Measurements from ENCODE around the gene RPS23.
"Not testable (repeated sequence)": the region's sequence is repeated elsewhere in the genome, so short reads cannot be mapped to it uniquely, and the experiment has no call there.

Gene RPS23

GRCh38 chr5:82277613-82277986, 554 bp downstream of the RPS23 start:
- Histone ChIP-seq H3K9me3 (no peaks in the 10 kb centered on the region), H3K4me1 (peaks cover 5% of the 10 kb centered on the region; the same call in 1 of the 2 replicates), H3K27me3 (ENCODE audit: low read depth) (no peaks in the 10 kb centered on the region), H3K4me3 (peak overlapping the region; percentile 80), H3K36me3 (replicated peaks) (peaks cover 42% of the 10 kb centered on the region)
- in situ Hi-C loops (cut with MboI; ENCODE audit: low sequenced_read_pairs) = no loop called here
- DNase-seq (ENCODE audit: low spot score in 2 of 2) = no peak

DNA sequence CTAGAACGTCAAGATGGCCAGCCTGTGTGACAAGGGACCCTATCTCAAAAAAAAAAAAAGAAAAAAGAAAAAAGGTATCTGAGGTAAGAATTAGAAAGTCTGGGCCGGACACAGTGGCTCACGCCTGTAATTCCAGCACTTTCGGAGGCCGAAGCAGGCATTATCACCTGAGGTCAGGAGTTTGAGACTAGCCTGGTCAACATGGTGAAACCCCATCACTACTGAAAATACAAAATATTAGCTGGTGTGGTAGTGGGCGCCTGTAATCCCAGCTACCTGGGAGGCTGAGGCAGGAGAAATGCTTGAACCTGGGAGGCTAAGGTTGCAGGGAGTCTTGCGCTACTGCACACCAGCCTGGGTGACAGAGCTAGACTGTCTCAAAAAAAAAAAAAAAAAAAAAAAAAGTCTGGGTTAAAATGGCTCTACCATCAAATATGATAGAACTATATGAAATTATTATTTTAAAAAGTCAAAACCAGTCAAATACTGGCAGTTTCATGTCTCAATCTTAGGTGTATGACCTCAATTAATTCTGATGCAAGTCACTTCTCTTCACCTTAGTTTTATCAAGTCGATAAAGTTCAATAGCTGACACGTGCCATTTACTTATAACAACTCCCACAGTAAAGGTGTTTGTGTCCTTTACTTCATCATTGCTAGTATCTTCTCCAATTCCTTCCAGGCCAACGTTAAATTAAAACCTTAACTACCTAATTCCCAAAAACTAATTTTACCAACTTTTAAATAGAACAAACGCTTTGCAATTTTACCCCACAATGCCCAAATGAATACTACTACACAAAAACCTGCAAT, 1.1 kb downstream of the RPS23 start:
- no peak for DNase-seq (ENCODE audit: low spot score in 2 of 2)
- Histone ChIP-seq H3K4me1 (peaks cover 5% of the 10 kb centered on the region; the same call in 1 of the 2 replicates), H3K27me3 (ENCODE audit: low read depth) (no peaks in the 10 kb centered on the region), H3K9me3 (no peaks in the 10 kb centered on the region), H3K36me3 (replicated peaks) (peaks cover 42% of the 10 kb centered on the region), H3K4me3 (peak overlapping the region; percentile 80)
- in situ Hi-C loops (cut with MboI; ENCODE audit: low sequenced_read_pairs) = no loop called here

- Histone ChIP-seq H3K36me3 (replicated peaks) (peaks cover 42% of the 10 kb centered on the region), H3K4me1 (peaks cover 8% of the 10 kb centered on the region; the same call in 1 of the 2 replicates), H3K9me3 (no peaks in the 10 kb centered on the region), H3K27me3 (ENCODE audit: low read depth) (no peaks in the 10 kb centered on the region), H3K4me3 (no peak overlapping the region)
- in situ Hi-C loops (cut with MboI; ENCODE audit: low sequenced_read_pairs) = no loop called here
- no peak for DNase-seq (ENCODE audit: low spot score in 2 of 2)
Measured at GRCh38 chr5:82275216-82275664, 2.9 kb downstream of the RPS23 start.

- no peak overlapping the region for H3K4me3 ChIP-seq
- peaks cover 8% of the 10 kb centered on the region; the same call in 1 of the 2 replicates for H3K4me1 ChIP-seq
- peak in 1 of 2 experiments; percentile 48 for DNase-seq (ENCODE audit: low spot score in 2 of 2)
- H3K36me3 ChIP-seq (replicated peaks) = peaks cover 42% of the 10 kb centered on the region
- H3K27me3 ChIP-seq (ENCODE audit: low read depth) = no peaks in the 10 kb centered on the region
- no peaks in the 10 kb centered on the region for H3K9me3 ChIP-seq
- in situ Hi-C loops (cut with MboI; ENCODE audit: low sequenced_read_pairs) = no loop called here
Measured at GRCh38 chr5:82274343-82275211, 3.6 kb downstream of the RPS23 start.

DNA sequence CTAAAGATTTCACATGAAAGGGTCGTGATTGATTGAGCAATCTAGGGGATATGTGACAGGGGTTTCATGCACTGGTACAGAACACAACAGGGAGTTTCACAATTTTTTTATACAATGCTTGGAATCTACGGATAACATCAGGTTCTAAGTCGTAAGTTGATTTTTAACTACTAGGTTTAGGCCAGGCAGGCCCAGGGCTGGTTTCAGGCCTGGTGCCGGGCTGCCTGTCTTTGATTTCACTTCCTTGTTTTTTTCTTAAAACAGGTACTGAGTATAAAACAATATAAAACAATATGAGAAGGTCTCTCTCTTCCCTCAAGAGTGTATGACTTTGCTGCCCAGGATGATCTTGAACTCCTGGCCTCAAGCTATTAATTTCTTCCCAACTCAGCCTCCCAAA, 4.7 kb downstream of the RPS23 start:
- DNase-seq (ENCODE audit: low spot score in 2 of 2); H3K4me1 ChIP-seq; in situ Hi-C loops (cut with MboI; ENCODE audit: low sequenced_read_pairs); H3K27me3 ChIP-seq (ENCODE audit: low read depth); H3K4me3 ChIP-seq; H3K9me3 ChIP-seq: not testable (repeated sequence)
- H3K36me3 ChIP-seq (replicated peaks) = peaks cover 42% of the 10 kb centered on the region

GRCh38 chr5:82272571-82273356, 5.4 kb downstream of the RPS23 start:
- H3K9me3 ChIP-seq; H3K4me1 ChIP-seq; in situ Hi-C loops (cut with MboI; ENCODE audit: low sequenced_read_pairs); H3K27me3 ChIP-seq (ENCODE audit: low read depth); H3K4me3 ChIP-seq: not testable (repeated sequence)
- DNase-seq (ENCODE audit: low spot score in 2 of 2) = peak in 1 of 2 experiments; percentile 35
- peaks cover 40% of the 10 kb centered on the region for H3K36me3 ChIP-seq (replicated peaks)

GRCh38 chr5:82269363-82269762, 8.8 kb downstream of the RPS23 start:
- H3K36me3 ChIP-seq (replicated peaks); H3K4me1 ChIP-seq; H3K4me3 ChIP-seq; in situ Hi-C loops (cut with MboI; ENCODE audit: low sequenced_read_pairs); H3K27me3 ChIP-seq (ENCODE audit: low read depth); H3K9me3 ChIP-seq; DNase-seq (ENCODE audit: low spot score in 2 of 2): not testable (repeated sequence)

GRCh38 chr5:82267297-82267933, 10.7 kb downstream of the RPS23 start:
- H3K27me3 ChIP-seq (ENCODE audit: low read depth); in situ Hi-C loops (cut with MboI; ENCODE audit: low sequenced_read_pairs); H3K4me3 ChIP-seq; H3K36me3 ChIP-seq (replicated peaks); H3K9me3 ChIP-seq; H3K4me1 ChIP-seq; DNase-seq (ENCODE audit: low spot score in 2 of 2): not testable (repeated sequence)

DNA sequence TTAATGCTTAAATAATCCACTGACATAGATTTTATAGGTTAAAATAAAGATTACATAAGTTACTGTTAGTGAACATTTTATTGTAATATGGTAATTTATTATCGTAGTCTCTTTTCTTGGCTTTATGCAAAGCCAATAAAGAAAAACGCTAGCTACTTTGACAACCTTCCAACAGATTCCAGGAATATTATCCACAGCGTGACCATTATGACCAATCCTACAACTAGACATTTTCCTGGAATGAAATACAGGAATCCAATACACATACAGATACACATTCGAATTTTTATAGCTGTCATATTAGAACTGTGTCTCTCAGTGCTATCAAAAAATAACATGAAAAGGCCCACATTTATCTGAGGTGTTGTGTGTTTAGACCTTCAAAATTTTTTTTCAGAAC, 13.1 kb downstream of the RPS23 start:
- H3K9me3 ChIP-seq = no peaks in the 10 kb centered on the region
- H3K36me3 ChIP-seq (replicated peaks) = no peaks in the 10 kb centered on the region
- no peaks in the 10 kb centered on the region for H3K4me1 ChIP-seq
- in situ Hi-C loops (cut with MboI; ENCODE audit: low sequenced_read_pairs) = no loop called here
- H3K27me3 ChIP-seq (ENCODE audit: low read depth) = no peaks in the 10 kb centered on the region
- H3K4me3 ChIP-seq = no peak overlapping the region
- DNase-seq (ENCODE audit: low spot score in 2 of 2) = no peak

- in situ Hi-C loops (cut with MboI; ENCODE audit: low sequenced_read_pairs) = no loop called here
- Histone ChIP-seq H3K4me1 (no peaks in the 10 kb centered on the region), H3K36me3 (replicated peaks) (no peaks in the 10 kb centered on the region), H3K9me3 (no peaks in the 10 kb centered on the region), H3K27me3 (ENCODE audit: low read depth) (no peaks in the 10 kb centered on the region), H3K4me3 (no peak overlapping the region)
- peak in 1 of 2 experiments; percentile 56 for DNase-seq (ENCODE audit: low spot score in 2 of 2)
Measured at GRCh38 chr5:82259172-82259800, 18.9 kb downstream of the RPS23 start.

- Histone ChIP-seq H3K27me3 (ENCODE audit: low read depth) (no peaks in the 10 kb centered on the region), H3K4me1 (no peaks in the 10 kb centered on the region), H3K36me3 (replicated peaks) (no peaks in the 10 kb centered on the region), H3K9me3 (no peaks in the 10 kb centered on the region), H3K4me3 (no peak overlapping the region)
- in situ Hi-C loops (cut with MboI; ENCODE audit: low sequenced_read_pairs) = no loop called here
- DNase-seq (ENCODE audit: low spot score in 2 of 2) = no peak
Measured at GRCh38 chr5:82257729-82258128, 20.4 kb downstream of the RPS23 start.

DNA sequence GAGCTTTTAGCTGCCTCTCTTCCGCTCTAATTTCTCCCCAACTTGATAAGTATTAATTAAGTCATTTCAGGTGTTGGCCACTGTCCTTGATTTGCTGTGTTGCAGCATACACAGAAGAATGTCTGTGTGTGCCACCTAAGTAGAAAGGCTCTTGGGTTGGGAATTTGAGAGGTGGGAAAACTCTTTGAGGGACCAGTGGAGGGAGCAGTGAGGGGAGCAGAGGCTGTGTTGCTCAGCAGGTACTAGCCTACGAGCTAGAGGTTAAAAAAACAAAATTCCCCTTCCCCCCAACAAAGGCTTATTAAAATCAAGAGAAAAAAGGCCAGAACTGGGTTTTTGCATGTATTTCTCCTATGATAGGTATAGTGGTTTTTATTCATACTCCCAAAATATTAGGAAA, 20.9 kb downstream of the RPS23 start:
- DNase-seq (ENCODE audit: low spot score in 2 of 2) = no peak
- H3K27me3 ChIP-seq (ENCODE audit: low read depth) = no peaks in the 10 kb centered on the region
- H3K9me3 ChIP-seq = no peaks in the 10 kb centered on the region
- no peaks in the 10 kb centered on the region for H3K4me1 ChIP-seq
- no peaks in the 10 kb centered on the region for H3K36me3 ChIP-seq (replicated peaks)
- H3K4me3 ChIP-seq = no peak overlapping the region
- in situ Hi-C loops (cut with MboI; ENCODE audit: low sequenced_read_pairs) = no loop called here

DNA sequence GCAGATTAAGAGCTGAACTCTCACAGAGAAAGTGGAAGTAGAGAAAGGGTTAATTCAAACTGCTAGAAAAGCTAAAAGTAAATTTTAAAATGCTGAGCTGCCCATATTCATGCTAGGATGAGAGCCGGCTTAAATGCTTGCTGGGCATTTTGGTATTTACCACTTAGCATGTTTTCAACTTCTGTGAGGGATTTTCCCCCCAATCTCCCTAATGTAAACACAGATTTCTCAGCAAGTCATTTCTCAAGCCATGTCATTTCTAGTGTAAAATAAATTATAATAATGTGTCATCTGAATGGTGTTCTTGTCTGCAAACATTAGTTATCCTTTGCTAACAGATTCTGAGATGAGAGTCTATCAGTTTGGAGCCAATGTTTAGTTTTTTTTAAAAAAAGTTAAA, 22.3 kb downstream of the RPS23 start:
- Histone ChIP-seq H3K36me3 (replicated peaks) (no peaks in the 10 kb centered on the region), H3K4me3 (no peak overlapping the region), H3K4me1 (no peaks in the 10 kb centered on the region), H3K27me3 (ENCODE audit: low read depth) (no peaks in the 10 kb centered on the region), H3K9me3 (no peaks in the 10 kb centered on the region)
- no peak for DNase-seq (ENCODE audit: low spot score in 2 of 2)
- in situ Hi-C loops (cut with MboI; ENCODE audit: low sequenced_read_pairs) = no loop called here
